Measurements from ENCODE around the gene TAP2.

GRCh38 chr6:32809171-32809570 is 29.4 kb downstream of the TAP2 start:
- TF ChIP-seq, protein P1, sequence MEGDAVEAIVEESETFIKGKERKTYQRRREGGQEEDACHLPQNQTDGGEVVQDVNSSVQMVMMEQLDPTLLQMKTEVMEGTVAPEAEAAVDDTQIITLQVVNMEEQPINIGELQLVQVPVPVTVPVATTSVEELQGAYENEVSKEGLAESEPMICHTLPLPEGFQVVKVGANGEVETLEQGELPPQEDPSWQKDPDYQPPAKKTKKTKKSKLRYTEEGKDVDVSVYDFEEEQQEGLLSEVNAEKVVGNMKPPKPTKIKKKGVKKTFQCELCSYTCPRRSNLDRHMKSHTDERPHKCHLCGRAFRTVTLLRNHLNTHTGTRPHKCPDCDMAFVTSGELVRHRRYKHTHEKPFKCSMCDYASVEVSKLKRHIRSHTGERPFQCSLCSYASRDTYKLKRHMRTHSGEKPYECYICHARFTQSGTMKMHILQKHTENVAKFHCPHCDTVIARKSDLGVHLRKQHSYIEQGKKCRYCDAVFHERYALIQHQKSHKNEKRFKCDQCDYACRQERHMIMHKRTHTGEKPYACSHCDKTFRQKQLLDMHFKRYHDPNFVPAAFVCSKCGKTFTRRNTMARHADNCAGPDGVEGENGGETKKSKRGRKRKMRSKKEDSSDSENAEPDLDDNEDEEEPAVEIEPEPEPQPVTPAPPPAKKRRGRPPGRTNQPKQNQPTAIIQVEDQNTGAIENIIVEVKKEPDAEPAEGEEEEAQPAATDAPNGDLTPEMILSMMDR (IDR thresholded peaks at IDR 0.05; ENCODE audit: low read depth, low read length): no peak
- TF ChIP-seq EZH2phosphoT487 (IDR thresholded peaks at IDR 0.05; ENCODE audit: low read depth): no peak
